ENCODE measurements around the gene HDAC6. TPM values are rescaled to one million over a fixed set of nuclear protein-coding genes. Genes with fewer than 3 reads are reported as not detected.
A peak's percentile ranks its signal among the peaks of the same experiment; 100 is the strongest.
"Not testable (repeated sequence)": the region's sequence is repeated elsewhere in the genome, so short reads cannot be mapped to it uniquely, and the experiment has no call there.

HDAC6 gene
- total RNA-seq, 1 experiment from 2014 or later: 79.9 TPM

DNA sequence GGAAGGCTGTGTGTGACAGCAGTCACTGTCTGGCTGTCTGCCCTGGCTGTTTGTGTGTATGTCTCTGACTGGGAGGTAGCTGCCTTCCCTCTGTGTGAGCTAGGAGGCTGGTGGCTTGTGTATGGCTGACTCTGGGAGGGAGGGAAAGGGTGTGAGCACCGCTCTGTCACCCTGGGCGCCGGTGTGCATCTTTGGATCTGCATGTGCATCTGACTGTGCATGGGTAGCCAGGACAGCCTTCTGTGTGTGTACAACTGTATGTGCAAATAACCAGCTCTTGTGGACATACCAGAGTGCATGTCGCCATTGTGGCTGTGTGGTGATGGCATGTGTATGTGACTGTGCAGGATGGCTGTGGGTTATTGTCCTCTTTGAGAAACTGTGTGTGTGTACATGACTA, 17.0 kb downstream of the HDAC6 start:
- ChIA-PET POLR2A (no interaction called here), RAD21 (ENCODE audit: low non-redundant PET in 1 of 2, low total read pairs in 2 of 2, uncharacterized antibody in 2 of 2, unreplicated experiment in 2 of 2) (no interaction called here), CTCF (no interaction called here)
- Histone ChIP-seq H4K20me1 (ENCODE audit: insufficient read depth) (no peaks in the 10 kb centered on the region), H3K27me3 (ENCODE audit: insufficient read depth, low read length) (no peaks in the 10 kb centered on the region), H3K4me1 (ENCODE audit: control insufficient read depth in 1 of 2, insufficient read depth in 2 of 2, low read length in 2 of 2) (no peaks in the 10 kb centered on the region), H3K4me3 (replicated peaks in 1 of 2; ENCODE audit: low read depth in 1 of 2, low read length in 2 of 2) (no peak overlapping the region), H3K79me2 (ENCODE audit: insufficient read depth, low read length) (no peaks in the 10 kb centered on the region), H3K27ac (ENCODE audit: low read depth, low read length) (no peak overlapping the region), H3K9ac (ENCODE audit: low read length) (no peak overlapping the region), H3K9me2 (ENCODE audit: insufficient read depth) (no peaks in the 10 kb centered on the region), H3K9me3 (ENCODE audit: control insufficient read depth in 1 of 2, insufficient read depth in 1 of 2, low read depth in 1 of 2, low read length in 2 of 2) (no peaks in the 10 kb centered on the region), H3K4me2 (ENCODE audit: low read length) (no peak overlapping the region), H2AFZ (ENCODE audit: low read depth, low read length, poor library complexity, severe bottlenecking) (no peak overlapping the region), H3K36me3 (ENCODE audit: control insufficient read depth in 1 of 2, insufficient read depth in 2 of 2, low read length in 2 of 2) (no peaks in the 10 kb centered on the region)
- DNase-seq (ENCODE audit: low read depth, low spot score) (no peak), ATAC-seq (no peak)
- TF ChIP-seq EGR1 (IDR thresholded peaks at IDR 0.05; ENCODE audit: low read depth) (no peak), CEBPB (IDR thresholded peaks at IDR 0.05; ENCODE audit: low read depth) (no peak), ELF1 (IDR thresholded peaks at IDR 0.05; ENCODE audit: borderline replicate concordance, low read depth) (no peak), EZH2 (IDR thresholded peaks at IDR 0.05) (no peak), ZFX (IDR thresholded peaks at IDR 0.05) (no peak)
- intact Hi-C loops (cut with micrococcal nuclease): no loop called here
- no TSS peak for BruUV-seq (replicated peaks)

DNA sequence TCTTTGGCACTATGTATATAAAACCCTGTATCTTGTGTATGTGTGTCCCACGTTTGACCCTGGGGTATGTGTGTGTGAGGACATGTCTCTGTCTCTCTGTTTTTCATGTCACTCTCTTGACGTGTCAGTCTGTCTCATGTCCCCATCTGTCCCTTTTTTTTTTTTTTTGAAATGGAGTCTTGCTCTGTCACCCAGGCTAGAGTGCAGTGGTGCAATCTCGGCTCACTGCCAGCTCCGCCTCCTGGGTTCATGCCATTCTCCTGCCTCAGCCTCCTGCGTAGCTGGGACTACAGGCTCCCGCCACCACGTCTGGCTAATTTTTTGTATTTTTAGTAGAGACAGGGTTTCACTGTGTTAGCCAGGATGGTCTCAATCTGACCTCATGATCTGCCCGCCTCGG, 17.5 kb downstream of the HDAC6 start:
- H3K36me3 ChIP-seq (ENCODE audit: control insufficient read depth in 1 of 2, insufficient read depth in 2 of 2, low read length in 2 of 2); H4K20me1 ChIP-seq (ENCODE audit: insufficient read depth); BruUV-seq (replicated peaks); intact Hi-C loops (cut with micrococcal nuclease); H3K79me2 ChIP-seq (ENCODE audit: insufficient read depth, low read length); H3K9ac ChIP-seq (ENCODE audit: low read length); H3K4me3 ChIP-seq (replicated peaks in 1 of 2; ENCODE audit: low read depth in 1 of 2, low read length in 2 of 2); H2AFZ ChIP-seq (ENCODE audit: low read depth, low read length, poor library complexity, severe bottlenecking); H3K9me2 ChIP-seq (ENCODE audit: insufficient read depth); CTCF ChIA-PET; H3K4me1 ChIP-seq (ENCODE audit: control insufficient read depth in 1 of 2, insufficient read depth in 2 of 2, low read length in 2 of 2); H3K27me3 ChIP-seq (ENCODE audit: insufficient read depth, low read length); DNase-seq (ENCODE audit: low read depth, low spot score); RAD21 ChIA-PET (ENCODE audit: low non-redundant PET in 1 of 2, low total read pairs in 2 of 2, uncharacterized antibody in 2 of 2, unreplicated experiment in 2 of 2); H3K4me2 ChIP-seq (ENCODE audit: low read length); H3K9me3 ChIP-seq (ENCODE audit: control insufficient read depth in 1 of 2, insufficient read depth in 1 of 2, low read depth in 1 of 2, low read length in 2 of 2); H3K27ac ChIP-seq (ENCODE audit: low read depth, low read length); ATAC-seq; POLR2A ChIA-PET: not testable (repeated sequence)

DNA sequence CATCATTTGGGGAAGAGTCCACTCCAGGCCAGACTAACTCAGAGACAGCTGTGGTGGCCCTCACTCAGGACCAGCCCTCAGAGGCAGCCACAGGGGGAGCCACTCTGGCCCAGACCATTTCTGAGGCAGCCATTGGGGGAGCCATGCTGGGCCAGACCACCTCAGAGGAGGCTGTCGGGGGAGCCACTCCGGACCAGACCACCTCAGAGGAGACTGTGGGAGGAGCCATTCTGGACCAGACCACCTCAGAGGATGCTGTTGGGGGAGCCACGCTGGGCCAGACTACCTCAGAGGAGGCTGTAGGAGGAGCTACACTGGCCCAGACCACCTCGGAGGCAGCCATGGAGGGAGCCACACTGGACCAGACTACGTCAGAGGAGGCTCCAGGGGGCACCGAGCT, 21.2 kb downstream of the HDAC6 start:
- H2AFZ ChIP-seq (ENCODE audit: low read depth, low read length, poor library complexity, severe bottlenecking): no peak overlapping the region
- DNase-seq (ENCODE audit: low read depth, low spot score) (no peak), ATAC-seq (no peak)
- no peak overlapping the region for H3K4me3 ChIP-seq (replicated peaks in 1 of 2; ENCODE audit: low read depth in 1 of 2, low read length in 2 of 2)
- POLR2A ChIA-PET: interaction anchor here (0.5 kb wide), 1 partner anchor 63 kb away, joined by 3 read pairs; no protein-coding TSS in a partner anchor
- H3K36me3 ChIP-seq (ENCODE audit: control insufficient read depth in 1 of 2, insufficient read depth in 2 of 2, low read length in 2 of 2): no peaks in the 10 kb centered on the region
- no peaks in the 10 kb centered on the region for H3K9me3 ChIP-seq (ENCODE audit: control insufficient read depth in 1 of 2, insufficient read depth in 1 of 2, low read depth in 1 of 2, low read length in 2 of 2)
- no peaks in the 10 kb centered on the region for H3K9me2 ChIP-seq (ENCODE audit: insufficient read depth)
- intact Hi-C loops (cut with micrococcal nuclease): no loop called here
- no peak overlapping the region for H3K4me2 ChIP-seq (ENCODE audit: low read length)
- H3K27ac ChIP-seq (ENCODE audit: low read depth, low read length): no peak overlapping the region
- H3K9ac ChIP-seq (ENCODE audit: low read length): no peak overlapping the region
- CTCF ChIA-PET: no interaction called here
- no peaks in the 10 kb centered on the region for H3K4me1 ChIP-seq (ENCODE audit: control insufficient read depth in 1 of 2, insufficient read depth in 2 of 2, low read length in 2 of 2)
- RAD21 ChIA-PET (ENCODE audit: low non-redundant PET in 1 of 2, low total read pairs in 2 of 2, uncharacterized antibody in 2 of 2, unreplicated experiment in 2 of 2): no interaction called here
- no peaks in the 10 kb centered on the region for H3K27me3 ChIP-seq (ENCODE audit: insufficient read depth, low read length)
- H4K20me1 ChIP-seq (ENCODE audit: insufficient read depth): no peaks in the 10 kb centered on the region
- TSS peak; percentile 63 for BruUV-seq (replicated peaks)
- no peaks in the 10 kb centered on the region for H3K79me2 ChIP-seq (ENCODE audit: insufficient read depth, low read length)
- no peak for TF ChIP-seq ZNF274 (IDR thresholded peaks at IDR 0.05; ENCODE audit: low read depth, low read length)
- no peak for TF ChIP-seq RAD21 (IDR thresholded peaks at IDR 0.05; ENCODE audit: low read depth)
- TF ChIP-seq SRF (IDR thresholded peaks at IDR 0.05; ENCODE audit: low read depth): no peak
- TF ChIP-seq ELF1 (IDR thresholded peaks at IDR 0.05; ENCODE audit: borderline replicate concordance, low read depth): no peak
- TF ChIP-seq POLR2A (IDR thresholded peaks at IDR 0.05; ENCODE audit: borderline replicate concordance, extremely low read depth, insufficient read depth, insufficient read length): no peak
- no peak for TF ChIP-seq EGR1 (IDR thresholded peaks at IDR 0.05; ENCODE audit: low read depth)
- TF ChIP-seq, protein P1, sequence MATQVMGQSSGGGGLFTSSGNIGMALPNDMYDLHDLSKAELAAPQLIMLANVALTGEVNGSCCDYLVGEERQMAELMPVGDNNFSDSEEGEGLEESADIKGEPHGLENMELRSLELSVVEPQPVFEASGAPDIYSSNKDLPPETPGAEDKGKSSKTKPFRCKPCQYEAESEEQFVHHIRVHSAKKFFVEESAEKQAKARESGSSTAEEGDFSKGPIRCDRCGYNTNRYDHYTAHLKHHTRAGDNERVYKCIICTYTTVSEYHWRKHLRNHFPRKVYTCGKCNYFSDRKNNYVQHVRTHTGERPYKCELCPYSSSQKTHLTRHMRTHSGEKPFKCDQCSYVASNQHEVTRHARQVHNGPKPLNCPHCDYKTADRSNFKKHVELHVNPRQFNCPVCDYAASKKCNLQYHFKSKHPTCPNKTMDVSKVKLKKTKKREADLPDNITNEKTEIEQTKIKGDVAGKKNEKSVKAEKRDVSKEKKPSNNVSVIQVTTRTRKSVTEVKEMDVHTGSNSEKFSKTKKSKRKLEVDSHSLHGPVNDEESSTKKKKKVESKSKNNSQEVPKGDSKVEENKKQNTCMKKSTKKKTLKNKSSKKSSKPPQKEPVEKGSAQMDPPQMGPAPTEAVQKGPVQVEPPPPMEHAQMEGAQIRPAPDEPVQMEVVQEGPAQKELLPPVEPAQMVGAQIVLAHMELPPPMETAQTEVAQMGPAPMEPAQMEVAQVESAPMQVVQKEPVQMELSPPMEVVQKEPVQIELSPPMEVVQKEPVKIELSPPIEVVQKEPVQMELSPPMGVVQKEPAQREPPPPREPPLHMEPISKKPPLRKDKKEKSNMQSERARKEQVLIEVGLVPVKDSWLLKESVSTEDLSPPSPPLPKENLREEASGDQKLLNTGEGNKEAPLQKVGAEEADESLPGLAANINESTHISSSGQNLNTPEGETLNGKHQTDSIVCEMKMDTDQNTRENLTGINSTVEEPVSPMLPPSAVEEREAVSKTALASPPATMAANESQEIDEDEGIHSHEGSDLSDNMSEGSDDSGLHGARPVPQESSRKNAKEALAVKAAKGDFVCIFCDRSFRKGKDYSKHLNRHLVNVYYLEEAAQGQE (IDR thresholded peaks at IDR 0.05; ENCODE audit: low read depth): no peak
